Measurements from ENCODE around the gene PITPNC1. TPM values are rescaled to one million over a fixed set of nuclear protein-coding genes. Genes with fewer than 3 reads are reported as not detected.

PITPNC1 gene
- total and polyA plus RNA-seq, 2 of the 13 experiments (the other 11 are each of a cell fraction or from before 2014, with no cell fraction given), result 4.1 to 5.7 TPM

DNA sequence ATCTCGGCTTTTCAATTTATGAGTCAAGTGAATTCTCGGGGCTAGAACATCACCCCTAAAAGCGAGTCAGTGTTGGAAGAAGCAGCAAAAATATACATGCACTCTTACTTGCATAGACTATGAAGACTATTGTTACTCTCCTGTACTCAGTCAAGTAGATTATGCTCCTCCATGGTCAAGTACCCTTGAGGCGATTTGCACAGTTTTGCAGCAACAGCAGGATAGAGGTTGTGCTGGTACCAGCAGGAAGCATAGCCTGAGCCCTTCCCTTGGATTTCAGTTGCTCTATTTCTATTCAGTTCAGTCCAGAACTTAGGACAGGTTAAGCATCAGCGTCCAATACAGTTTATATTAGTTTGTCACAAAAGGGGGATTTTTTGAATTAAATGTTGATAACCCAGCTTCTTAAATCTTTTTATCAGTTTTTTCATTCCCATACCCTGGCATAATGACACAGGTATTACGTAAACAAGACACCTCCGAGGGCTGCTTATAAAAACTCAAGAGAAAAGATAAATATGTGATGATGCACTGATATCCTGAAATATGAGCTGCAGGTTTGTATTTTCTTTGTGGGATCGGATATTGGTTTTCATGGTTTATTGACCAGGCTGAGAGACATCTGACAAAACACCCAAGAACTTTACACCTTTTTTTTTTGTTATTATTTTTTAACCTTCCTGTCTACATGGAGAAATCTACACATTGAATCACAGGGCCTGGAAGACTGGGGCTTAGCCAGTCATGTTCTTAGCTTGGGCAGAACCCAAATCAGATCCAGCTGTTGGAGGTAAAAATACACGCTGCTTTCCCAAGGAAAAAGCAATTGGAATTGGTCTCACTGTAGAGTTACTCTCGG, 144.1 kb downstream of the PITPNC1 start:
- TF ChIP-seq, protein P1, sequence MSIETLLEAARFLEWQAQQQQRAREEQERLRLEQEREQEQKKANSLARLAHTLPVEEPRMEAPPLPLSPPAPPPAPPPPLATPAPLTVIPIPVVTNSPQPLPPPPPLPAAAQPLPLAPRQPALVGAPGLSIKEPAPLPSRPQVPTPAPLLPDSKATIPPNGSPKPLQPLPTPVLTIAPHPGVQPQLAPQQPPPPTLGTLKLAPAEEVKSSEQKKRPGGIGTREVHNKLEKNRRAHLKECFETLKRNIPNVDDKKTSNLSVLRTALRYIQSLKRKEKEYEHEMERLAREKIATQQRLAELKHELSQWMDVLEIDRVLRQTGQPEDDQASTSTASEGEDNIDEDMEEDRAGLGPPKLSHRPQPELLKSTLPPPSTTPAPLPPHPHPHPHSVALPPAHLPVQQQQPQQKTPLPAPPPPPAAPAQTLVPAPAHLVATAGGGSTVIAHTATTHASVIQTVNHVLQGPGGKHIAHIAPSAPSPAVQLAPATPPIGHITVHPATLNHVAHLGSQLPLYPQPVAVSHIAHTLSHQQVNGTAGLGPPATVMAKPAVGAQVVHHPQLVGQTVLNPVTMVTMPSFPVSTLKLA (IDR thresholded peaks at IDR 0.05), result no peak
- TF ChIP-seq, protein P2, sequence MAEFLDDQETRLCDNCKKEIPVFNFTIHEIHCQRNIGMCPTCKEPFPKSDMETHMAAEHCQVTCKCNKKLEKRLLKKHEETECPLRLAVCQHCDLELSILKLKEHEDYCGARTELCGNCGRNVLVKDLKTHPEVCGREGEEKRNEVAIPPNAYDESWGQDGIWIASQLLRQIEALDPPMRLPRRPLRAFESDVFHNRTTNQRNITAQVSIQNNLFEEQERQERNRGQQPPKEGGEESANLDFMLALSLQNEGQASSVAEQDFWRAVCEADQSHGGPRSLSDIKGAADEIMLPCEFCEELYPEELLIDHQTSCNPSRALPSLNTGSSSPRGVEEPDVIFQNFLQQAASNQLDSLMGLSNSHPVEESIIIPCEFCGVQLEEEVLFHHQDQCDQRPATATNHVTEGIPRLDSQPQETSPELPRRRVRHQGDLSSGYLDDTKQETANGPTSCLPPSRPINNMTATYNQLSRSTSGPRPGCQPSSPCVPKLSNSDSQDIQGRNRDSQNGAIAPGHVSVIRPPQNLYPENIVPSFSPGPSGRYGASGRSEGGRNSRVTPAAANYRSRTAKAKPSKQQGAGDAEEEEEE (CRISPR knock-in tag; IDR thresholded peaks at IDR 0.05; ENCODE audit: borderline replicate concordance), result no peak
- TF ChIP-seq SNAI1 (CRISPR knock-in tag; IDR thresholded peaks at IDR 0.05; ENCODE audit: borderline replicate concordance), result no peak
- TF ChIP-seq SALL2 (CRISPR knock-in tag; IDR thresholded peaks at IDR 0.05), result no peak
- no peak for TF ChIP-seq ZNF776 (CRISPR knock-in tag; IDR thresholded peaks at IDR 0.05)
- no peak for TF ChIP-seq RBM22 (optimal IDR thresholded peaks at IDR 0.05; ENCODE audit: low read length)
- no peak for TF ChIP-seq EED (CRISPR knock-in tag; IDR thresholded peaks at IDR 0.05)
- TF ChIP-seq JUNB (CRISPR knock-in tag; IDR thresholded peaks at IDR 0.05; ENCODE audit: borderline replicate concordance), result no peak
- no peak for TF ChIP-seq KLF15 (CRISPR knock-in tag; IDR thresholded peaks at IDR 0.05; ENCODE audit: borderline replicate concordance)
- TF ChIP-seq TGIF2 (CRISPR knock-in tag; IDR thresholded peaks at IDR 0.05), result no peak
- intact Hi-C loops (cut with micrococcal nuclease; ENCODE audit: unreplicated experiment) (no loop called here), in situ Hi-C loops (cut with HindIII; ENCODE audit: extremely low pct_ligation_motif_present, low pct_unique_long_range_greater_than_20kb) (no loop called here)
- POLR2A ChIA-PET, result no interaction called here
- no peaks in the 10 kb centered on the region for H3K4me1 ChIP-seq (ENCODE audit: insufficient read depth, low read length)
- no peaks in the 10 kb centered on the region for H3K9me3 ChIP-seq (ENCODE audit: low read length)
- no TSS peak for BruUV-seq (replicated peaks)
- CTCF ChIA-PET (ENCODE audit: low intra/inter-chr PET ratio, low total read pairs), result no interaction called here
- no peaks in the 10 kb centered on the region for H3K36me3 ChIP-seq (replicated peaks in 1 of 2; ENCODE audit: control insufficient read depth in 1 of 2, insufficient read depth in 2 of 2, low read length in 2 of 2)
- WGBS (ENCODE audit: low lambda C conversion rate), result 59% methylated on average over 10 of the region's 10 CpGs
- no peaks in the 10 kb centered on the region for H3K79me2 ChIP-seq (ENCODE audit: insufficient read depth, low read length)
- ATAC-seq, result no peak
- H4K20me1 ChIP-seq (ENCODE audit: insufficient read depth, low read length), result no peaks in the 10 kb centered on the region
- H2AFZ ChIP-seq (ENCODE audit: low read length), result no peak overlapping the region
- DNase-seq (ENCODE audit: low spot score), result no peak
- no peak for FAIRE-seq
- no peak overlapping the region for H3K4me2 ChIP-seq (ENCODE audit: low read depth, low read length)
- no peak overlapping the region for H3K9ac ChIP-seq (ENCODE audit: insufficient read depth, low read depth, low read length)
- no peak overlapping the region for H3K27ac ChIP-seq (ENCODE audit: extremely low read length, insufficient read depth, low read length)
- H3K4me3 ChIP-seq (replicated peaks in 1 of 3; ENCODE audit: insufficient read depth in 1 of 3, low read depth in 2 of 3, low read length in 3 of 3), result no peak overlapping the region
- no peaks in the 10 kb centered on the region for H3K27me3 ChIP-seq (ENCODE audit: control insufficient read depth in 1 of 2, insufficient read depth in 2 of 2, low read length in 2 of 2)
